Myocyte (in vitro differentiated cells): ENCODE data around the gene EVX2. TPM values are rescaled to one million over a fixed set of nuclear protein-coding genes. Genes with fewer than 3 reads are reported as not detected.

Experiments
- DNase-seq: peaks from one replicate; pipeline ENCODE4 v3.0.0-alpha.2; 2012; ENCODE audit warnings: low read depth
- total RNA-seq: library from RNA; depleted of rRNA; stranded (reverse); fragments of >200 nt; gene quantifications from 2 replicates; pipeline ENCODE4 v1.2.3, GENCODE V29; 2014

EVX2 gene
- total RNA-seq, 1 donor from 2014 or later: not detected

DNA sequence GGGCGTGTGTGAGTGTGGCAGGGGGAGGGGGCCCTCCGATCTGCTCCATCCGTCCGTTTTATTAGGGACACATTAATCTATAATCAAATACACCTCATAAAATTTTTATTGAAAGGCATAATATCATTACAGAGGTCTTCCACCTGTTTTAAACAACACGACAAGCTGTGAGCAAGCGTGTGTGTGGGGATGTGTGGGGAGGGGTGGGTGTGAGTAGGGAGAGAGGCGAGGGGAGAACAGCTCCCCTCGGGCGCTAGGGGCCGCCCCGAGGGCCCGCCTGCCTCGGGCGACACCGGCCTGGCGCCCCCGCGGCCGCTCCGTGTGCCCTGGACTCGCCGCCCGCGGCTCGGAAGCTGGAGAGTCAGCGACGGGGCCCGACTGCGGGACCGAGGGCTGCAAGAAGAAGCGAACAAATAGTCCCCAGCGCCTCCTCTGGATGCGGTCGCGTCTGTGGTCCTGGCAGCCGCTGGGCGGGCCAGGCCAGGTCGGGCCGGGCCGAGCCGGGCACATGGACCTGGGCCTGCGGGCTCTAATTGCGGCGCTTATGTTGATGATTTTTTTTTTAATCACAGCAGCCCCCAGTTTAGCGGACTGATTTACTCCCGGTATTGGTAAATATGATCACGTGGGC lies 38.4 kb upstream of the EVX2 start:
- DNase-seq: peak; percentile 58

DNA sequence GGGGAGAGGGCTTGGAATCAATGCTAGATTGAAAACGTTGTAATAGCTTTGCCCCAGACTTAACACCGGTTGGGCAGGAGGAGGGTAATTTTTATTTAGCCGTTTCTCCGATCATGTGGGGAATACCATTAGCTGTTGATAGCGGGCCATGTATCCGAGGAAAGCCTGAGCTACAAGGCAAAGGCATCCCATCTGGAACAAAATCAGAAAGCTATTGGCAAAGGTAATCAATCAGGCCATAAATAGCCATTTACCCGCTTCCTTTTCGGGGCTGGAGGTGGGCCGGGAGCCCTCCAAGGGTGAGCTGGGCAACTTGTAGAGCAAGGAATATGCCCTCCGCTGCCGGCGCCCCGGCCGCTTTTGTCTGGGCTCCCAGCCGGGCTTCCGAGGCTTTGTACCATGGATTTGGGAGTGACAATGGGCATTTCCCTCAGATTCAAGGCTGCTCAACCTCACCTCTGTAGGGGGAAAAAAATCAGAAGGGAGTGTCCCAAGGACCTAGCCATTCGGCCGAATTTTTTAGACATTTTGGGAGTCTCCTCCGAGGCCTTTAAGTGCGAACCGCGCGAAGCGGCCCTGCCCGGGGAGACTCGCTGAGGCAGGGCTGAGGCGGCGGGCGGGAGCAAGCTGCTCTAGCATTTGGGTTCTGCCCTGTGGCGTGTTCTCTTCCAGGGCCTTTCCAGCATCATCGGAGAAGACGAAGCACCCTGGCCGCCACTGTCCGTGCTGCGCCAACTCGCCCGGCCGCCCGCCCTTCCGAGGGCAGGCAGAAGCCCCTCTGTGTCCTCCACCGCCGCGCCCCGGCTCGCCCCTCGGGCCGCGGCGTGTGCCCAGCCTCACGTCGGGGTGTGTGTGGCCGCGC lies 37.7 kb upstream of the EVX2 start:
- no peak for DNase-seq

DNA sequence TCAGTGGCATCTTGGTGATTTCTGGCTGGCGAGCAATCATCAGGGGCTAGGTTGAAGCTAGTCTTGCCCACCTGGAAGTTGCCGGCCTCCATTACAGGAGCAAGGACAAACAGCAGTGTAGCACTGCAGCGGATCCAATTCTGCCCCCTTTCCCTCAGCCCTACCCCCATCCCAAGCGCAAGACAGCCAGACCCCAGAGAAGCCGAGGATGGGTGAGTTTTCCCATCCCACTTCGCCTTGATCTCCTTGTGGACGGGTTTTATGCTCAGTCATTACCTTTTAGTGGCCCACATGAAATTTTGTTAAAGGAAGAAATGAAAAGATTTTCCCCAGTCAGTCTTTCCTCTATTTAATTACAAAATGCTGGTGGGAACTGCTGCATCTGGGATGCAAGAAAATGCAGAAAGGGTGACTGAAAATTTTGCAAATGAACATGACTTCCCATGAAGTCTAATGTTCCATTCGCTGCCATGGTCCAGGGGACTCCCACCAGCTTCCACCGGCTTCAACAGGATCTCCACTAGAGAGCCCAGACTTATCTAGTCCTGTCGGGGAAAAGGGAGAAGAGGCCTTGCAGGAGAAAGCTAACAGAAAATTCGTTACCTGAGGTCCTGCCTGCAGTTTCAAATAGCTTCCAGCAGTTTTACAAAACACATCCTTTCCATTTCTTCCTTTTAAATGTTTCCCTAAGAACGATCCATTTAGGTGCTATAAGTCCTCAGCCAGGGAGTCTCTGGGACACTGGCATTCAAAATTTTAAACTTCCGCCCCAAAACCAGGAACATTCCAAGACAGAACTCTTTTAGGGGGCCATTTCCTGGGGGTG lies 36.8 kb upstream of the EVX2 start:
- DNase-seq: no peak

DNA sequence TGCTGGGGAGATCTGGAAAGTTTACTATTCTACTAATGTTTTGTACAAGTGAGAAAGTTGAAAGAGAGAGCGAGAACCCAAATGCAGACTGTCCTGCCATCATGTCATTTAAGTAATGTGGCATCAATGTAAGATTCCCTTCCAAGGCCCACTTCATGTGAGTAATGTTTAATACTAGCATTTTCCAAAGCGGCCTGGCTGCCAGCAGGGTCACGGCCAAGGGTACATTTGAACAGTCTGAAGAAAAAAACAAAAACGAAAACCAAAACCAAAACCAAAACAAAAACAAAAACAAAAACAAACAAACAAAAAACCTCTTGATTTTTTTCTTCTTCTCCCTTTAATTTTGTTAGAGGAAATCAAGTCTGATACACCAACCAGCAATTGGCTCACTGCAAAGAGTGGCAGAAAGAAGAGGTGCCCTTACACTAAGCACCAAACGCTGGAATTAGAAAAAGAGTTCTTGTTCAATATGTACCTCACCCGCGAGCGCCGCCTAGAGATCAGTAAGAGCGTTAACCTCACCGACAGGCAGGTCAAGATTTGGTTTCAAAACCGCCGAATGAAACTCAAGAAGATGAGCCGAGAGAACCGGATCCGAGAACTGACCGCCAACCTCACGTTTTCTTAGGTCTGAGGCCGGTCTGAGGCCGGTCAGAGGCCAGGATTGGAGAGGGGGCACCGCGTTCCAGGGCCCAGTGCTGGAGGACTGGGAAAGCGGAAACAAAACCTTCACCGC lies 35.0 kb upstream of the EVX2 start:
- DNase-seq: peak; percentile 23

DNA sequence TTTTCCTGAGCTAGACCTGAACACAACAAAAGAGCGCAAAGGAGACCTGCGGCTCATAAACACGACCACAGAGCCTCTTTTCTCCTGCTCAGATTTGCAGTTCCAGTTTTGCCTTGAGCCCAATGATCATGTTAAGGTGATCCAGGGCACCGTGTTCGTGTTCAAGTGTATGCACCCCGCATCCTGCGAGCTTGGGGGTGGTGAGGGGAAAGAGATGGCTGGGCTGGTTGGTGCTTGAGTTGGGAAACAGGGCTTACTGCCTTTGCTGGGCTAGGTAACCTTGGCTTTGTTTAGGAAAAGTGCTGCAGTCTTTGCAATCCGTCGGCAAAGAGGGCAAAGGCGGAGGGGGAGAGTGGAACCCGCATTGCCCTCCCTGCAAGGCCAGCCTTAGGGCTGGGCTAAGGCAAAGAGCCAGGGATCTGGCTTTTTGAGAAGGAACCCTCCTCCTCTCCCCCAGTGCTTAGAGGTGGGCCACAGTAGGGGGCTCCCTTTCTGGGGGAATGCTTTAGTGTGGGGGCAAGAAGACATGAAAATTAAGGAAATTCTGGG lies 34.1 kb upstream of the EVX2 start:
- no peak for DNase-seq

DNA sequence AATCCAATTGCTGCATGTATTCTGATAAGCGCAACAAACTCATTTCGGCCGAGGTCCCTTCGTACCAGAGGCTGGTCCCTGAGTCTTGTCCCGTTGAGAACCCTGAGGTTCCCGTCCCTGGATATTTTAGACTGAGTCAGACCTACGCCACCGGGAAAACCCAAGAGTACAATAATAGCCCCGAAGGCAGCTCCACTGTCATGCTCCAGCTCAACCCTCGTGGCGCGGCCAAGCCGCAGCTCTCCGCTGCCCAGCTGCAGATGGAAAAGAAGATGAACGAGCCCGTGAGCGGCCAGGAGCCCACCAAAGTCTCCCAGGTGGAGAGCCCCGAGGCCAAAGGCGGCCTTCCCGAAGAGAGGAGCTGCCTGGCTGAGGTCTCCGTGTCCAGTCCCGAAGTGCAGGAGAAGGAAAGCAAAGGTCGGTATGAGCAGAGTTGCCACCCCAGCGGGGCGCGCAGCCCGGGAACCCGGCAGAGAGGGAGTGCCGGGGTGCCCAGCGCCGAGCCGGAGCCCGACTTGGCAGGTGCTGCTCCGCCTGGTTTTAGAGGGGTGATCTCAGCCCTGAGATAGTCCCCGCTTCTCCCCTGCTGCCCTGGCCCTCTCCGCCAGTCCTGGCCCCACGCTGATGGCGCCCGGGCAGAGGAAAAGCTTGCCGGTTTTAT lies 33.5 kb upstream of the EVX2 start:
- DNase-seq: no peak

DNA sequence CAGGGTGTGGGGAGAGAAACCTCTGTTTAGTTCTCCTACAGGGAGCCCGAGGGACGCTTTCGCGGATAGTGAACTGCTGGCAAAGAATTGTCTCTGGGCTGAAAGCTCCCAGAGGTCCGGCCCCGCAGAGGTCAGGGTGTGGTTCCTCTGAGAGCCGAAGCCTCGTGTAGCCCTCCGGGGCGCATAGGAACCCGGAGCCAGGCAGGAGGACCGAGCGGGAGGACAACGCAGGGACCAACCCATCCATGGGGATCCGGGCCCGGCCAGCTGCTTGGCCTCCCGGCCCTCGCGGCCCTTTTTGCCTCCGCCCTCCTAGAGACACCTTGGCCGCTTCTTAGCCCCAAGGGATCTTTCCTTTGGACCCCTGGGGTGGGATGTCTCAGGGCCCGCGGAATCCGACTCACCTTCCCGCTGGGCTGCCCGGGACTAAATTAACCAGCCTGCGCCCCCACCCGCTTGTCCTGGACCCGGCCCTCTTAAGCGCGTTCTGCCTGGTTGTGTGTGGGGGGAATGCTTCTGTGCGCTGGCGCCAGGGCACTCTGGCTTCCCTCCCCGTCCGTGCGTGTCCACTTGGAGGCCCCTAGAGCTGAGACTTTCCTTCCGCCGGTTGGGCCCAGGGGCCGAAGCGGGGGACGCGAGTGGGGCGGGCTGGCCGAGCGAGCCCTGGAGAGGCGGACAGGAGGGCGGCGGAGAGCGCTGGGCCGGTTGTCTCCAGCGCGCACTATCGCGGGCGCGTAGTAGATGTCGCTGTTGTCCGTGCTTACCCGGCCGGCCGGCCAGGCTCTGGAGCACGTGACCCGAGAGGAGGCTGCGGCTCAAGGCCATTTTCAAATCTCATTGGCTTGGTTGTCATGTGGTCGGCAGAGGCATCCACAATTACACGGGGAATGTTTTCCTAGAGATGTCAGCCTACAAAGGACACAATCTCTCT lies 32.4 kb upstream of the EVX2 start, which contains the start of gene HOXD10:
Gene HOXD10, plus strand, starts transcription at position 896 of the 931 bp plus-strand sequence. CDS start 56 bp downstream, outside the sequence.
- no peak for DNase-seq

DNA sequence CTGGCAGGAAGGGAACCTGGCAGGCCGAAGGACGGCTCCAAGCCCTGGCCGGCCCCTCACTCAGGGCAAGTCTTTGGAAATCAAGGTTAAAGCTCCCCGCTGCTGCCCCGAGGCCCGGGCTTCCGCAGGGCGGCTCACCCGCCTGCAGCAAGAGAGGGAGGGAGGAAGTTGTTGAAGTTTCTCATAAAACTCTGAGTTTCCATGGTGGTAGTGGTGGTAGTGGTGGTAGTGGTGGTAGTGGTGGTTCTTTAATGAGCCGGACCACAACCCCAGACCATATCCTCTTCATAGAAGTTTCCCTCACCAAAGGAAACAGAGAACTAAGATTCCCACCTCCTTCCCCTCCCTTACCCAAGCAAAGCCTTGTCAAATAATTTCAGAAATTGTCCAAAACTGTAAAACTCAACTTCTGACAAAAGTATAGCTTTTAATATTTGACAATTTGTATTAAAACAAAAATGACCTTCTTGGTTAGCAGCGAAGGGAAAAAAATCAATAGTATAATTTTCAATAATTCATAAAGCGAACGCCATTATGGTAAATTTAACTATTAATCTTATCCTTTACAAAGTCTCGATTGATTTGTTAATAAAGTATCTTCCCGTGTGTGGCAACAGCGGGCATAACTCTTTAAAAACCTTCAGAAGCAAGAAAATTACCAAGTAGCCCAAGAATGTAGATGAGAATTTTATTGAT lies 31.3 kb upstream of the EVX2 start:
- no peak for DNase-seq

DNA sequence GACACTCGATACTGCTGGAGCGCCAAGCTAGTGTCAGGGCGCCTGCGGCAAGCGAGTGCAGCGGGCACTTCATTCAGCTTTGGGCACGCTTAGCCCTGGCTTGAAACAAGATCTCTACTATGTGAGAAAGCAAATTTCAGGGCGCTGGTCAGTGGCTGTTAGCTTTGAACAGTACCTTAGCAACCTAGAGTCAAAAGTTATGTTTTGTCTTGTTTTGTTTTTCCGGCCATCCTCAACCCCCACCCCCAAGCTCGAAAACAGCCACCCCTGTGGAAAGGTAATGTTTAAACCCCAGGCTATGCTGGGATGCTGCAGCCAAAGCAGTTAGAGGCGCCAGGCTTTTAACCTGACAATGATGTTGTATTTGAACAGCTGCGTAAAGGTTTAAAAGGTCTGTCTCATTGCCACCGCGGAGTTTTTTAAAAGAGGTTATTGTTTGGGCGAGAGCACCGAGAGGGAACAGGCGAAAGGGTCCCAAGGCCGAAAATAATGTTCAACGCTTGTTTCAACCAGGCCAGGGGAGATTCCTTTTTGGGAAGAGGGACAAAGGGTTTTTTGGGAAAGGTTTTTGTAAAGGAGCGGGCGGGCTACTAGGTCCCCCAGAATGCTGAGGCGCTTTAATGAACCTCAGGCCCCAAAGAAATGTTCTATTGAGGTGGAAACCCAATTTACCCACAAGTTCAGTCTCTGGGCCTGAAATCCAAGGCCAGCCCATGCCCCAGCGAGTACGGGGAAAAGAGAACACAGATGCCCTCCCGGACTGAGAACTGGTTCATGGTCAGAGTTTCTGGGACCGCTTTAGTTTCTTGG lies 30.6 kb upstream of the EVX2 start:
- peak; percentile 9 for DNase-seq

DNA sequence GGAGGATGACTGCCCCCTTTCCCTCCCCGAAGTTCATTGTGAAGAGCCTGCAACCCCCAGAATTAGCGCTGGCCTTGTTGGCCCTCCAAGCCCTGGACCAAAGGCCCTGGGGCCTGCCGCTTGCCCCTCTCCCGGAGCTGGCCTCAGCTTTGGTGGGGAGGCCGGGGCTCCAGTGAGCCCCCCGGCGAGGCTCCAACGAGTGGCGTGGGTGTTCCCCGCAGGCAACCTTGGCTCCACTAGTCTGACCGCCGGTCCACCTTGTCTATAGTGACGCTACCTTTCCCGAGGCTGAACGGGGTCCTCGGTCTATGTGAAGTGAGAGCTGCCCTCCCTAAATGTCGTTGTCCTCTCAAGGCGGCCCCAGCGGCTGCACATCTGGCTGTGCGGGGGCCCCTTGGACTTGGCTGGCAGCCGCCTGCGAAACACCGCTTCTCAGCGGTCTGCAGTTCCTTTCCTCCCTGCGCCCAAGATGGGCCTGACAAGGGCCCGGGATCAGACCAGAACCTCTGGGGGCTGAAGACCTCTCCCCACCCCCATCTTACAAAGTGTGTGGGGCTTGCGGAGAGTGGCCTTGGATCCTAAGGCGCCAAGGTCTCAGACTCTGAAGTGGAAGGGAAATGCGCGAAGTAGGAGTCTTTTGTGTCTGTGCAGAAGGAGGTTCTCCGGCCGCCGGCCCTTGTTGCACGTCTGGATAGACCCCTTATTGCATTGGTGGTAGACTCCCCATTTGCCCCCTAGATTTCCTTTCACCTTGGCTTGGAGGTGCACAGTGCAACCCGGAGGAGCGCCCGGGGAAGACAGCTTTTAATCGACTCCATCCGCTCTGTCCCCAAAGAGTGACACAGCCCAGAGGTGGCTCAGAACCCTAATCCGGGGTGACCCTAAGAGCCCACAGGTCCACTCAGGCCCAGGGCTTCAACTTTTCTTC lies 28.9 kb upstream of the EVX2 start:
- DNase-seq: no peak

DNA sequence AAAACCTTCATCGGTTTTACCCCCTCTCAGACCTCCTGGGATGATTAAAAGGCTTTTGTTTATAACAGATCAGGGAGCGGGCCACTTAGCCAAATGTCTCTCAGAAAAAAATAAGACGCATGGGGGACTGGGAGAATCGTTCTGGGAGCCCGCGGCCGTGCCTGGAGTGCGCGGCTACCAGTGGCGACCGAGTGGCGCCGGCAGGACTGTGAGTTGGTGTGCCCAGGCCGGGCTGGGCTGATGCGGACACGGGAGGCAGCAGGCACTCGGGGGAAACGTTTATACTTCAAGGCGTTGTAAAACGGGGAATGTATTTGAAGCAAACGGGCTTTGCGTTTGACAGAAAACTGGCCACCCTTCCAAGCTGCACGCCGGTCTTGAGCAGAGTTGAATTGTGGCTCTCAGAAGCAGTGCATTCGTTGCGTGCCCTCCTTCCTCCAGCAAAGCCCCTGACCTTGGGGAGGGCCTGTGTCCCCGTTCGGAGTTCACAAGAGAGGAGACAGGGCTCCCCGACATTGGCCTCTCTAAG lies 28.1 kb upstream of the EVX2 start:
- DNase-seq: no peak

DNA sequence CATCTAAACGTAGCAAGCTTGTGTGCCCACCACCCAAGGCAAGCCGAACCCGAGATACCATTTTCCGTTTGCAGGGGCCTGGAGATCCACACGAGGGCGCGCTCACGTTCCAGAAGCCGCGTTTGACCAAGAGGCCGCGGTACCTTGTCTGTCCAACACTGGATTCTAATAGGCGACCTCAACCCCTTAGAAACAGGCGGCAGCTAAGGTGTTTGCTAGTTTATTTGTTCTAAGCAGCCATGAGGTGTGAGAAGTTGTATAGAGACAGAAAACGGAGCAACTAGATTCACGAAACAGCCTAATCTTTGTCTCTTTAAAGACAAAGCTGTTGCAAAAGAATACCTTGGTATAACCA lies 27.5 kb upstream of the EVX2 start:
- peak; percentile 67 for DNase-seq

DNA sequence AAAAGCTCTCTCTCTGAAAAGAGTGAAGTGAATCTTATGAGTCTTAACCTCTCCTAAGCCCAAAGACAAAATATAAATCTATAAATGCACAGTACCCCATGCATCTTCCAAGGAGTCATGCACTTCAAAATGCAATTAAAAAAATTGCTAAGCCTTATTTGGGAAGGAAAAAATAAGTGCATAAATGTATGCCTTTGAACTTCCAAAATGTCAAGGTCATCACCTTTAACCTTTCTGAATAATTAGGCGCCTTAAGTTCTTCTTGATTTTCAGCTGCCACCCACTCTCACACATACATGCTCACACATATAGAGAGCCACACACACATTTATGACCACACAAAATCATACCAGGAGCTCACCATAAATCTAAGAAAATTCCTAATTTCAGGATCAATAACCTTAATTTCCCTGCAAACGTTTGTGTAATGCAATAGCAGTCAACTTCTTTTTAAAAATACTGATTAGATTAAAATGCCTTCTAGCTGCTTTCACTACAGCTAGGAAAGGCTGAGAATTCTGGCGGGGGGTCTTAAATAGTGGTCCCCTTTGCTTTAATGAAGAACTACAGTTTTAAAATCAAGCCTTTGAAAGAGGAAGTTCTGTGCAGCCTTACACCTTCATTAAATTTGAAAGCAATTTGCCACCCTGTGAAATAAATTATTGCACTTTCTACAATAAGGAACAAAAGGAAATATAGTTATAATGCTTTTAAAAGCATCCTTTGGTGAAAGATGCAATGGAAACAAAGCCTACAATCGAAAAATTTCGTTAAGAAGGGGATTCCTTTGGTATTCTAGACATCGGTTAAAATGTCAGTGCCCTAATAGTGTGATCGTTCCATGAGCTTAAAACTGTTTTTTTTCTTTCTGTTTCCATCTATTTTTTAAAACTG lies 26.9 kb upstream of the EVX2 start:
- no peak for DNase-seq

DNA sequence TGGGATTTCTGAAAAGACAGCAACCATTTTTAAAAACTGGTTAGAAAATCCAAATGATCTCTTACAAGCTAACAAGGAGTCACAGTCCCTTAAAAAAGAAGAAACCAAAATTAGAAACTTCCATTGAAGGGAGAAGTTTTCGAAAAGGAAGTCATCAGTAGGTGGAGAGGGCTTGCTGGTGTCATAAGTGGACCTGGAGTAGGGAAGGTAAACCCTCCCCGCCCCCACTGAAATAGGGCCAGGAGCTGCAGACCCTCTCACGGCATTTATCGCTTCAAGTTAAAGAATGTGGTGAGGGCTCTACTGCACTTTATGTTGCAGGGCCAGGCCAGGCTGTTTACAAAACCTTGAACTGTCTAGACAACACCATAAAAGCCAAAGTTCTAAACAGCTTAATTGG lies 26.2 kb upstream of the EVX2 start:
- no peak for DNase-seq

DNA sequence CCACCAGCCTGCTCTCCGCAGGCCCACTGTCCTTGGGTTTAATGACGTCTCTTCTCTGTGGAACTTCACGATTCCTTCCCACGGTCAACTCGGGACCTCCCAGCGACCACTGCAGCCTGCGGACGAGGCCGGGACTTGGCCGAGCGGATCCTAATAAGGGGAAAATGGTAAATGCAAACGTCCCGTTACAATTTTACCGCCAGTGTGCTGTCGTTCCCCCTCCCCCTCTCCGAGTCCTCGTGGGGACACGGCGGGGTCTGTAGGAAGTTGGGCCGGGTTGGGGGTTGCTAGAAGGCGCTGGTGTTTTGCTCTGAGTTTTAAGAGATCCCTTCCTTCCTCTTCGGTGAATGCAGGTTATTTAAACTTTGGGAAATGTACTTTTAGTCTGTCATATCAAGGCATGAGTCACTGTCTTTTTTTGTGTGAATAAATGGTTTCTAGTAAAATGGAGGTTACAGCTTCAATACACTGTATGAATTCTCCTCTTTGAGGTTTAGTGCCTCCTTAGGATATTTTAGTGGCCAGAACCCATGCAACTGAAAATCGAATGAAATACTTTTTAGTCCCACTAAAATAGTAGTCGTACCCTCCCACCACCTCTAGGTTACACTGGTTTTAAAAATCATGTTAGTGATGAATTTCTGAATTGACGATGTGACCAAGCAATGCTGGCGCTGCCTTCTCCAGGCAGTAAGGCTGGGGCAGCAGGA lies 25.6 kb upstream of the EVX2 start:
- DNase-seq: no peak
